Measurements from ENCODE around the gene ZMYND12.

GRCh38 chr1:42419126-42419821 is 36.5 kb downstream of the ZMYND12 start:
- TF ChIP-seq POLR2A (IDR thresholded peaks at IDR 0.05) (no peak), CTCF (IDR thresholded peaks at IDR 0.05) (no peak)

All from esophagus squamous epithelium (tissue), 4 donors.